ENCODE results near the gene CABP5.

Gene CABP5

GRCh38 chr19:48029431-48029830, 14.4 kb downstream of the CABP5 start:
- DNase-seq: no peak

GRCh38 chr19:48025480-48025879, 18.4 kb downstream of the CABP5 start:
- no peak for DNase-seq

DNA sequence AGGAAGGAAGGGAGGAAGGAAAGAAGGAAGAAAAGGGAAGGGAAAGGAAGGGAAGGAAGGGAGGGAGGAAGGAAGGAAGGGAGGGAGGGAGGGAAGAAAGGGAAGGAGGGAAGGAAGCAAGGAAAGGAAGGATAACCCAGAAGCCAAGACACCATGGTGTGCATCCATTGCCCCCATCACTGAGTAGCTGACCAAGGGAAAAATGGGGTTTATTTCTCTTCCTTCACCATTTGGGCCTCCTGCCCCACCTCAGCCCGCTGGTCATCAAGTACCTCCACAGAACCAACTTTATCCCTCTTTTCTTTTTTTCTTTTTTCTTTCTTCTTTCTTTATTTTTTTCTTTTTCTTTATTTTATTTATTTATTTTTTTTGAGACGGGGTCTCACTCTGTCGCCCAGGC, 20.4 kb downstream of the CABP5 start:
- no peak for DNase-seq

- no peak for DNase-seq
Measured at GRCh38 chr19:48023011-48023410, 20.9 kb downstream of the CABP5 start.

DNA sequence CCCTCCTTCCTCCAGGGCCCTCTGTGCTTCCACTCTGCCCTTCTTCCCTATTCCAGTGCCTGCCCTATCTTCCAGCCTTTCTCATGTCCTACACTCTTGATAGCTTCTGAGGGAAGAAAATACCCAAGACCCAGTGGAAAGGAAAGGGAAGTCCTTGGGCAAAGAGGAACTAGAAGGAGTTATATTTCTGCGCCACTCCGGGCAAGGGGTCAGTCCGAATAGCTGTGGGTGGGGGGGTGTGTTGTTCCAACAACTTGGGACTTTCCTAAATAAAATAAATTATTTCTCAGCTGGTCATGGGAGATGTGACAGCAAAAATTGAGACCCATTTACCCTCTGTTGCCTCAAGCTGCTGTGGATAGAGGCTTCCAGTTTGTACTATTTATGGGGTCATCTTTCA, 23.2 kb downstream of the CABP5 start:
- peak; percentile 23 for DNase-seq

GRCh38 chr19:48010932-48011758, 32.7 kb downstream of the CABP5 start:
- no peak for DNase-seq

DNA sequence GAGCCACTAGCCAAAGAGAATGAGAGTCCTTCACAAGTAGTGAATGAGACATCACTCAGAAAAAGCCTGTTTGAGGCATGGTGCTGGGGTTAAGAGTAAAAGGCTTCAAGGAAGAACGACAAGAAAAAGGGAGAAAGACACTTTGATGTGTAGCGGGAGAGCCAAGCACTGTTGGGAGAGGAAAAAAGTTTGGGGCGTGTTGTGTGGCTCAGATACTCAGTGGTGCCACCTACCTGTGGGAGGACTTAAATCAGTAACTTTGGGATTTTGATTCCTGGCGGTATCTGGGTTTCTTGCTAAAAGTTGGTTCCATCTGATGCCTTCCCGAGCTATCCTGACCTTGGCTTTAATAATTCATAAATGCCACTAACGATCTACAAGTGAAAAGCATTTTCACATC, 37.1 kb downstream of the CABP5 start:
- no peak for DNase-seq

DNA sequence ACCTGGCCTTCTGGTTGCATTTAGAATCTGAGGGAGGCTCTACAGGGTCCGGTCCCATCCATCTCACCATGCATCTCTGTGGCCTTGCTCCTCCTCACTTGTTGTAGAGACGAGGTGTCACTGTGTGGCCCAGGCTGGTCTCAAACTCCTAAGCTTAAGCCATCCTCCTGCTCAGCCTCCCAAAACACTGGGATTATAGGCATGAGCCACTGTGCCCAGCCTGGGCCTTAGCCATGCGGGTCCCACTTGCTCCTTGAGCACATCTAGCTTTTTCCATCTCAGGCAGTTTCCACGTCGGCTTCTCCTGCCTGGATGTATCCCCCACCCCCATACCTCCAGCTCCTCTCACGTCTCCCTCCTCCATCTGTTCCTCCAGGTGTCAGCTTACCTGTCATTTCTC, 39.6 kb downstream of the CABP5 start:
- no peak for DNase-seq

GRCh38 chr19:48000846-48001245, 43.0 kb downstream of the CABP5 start:
- no peak for DNase-seq

DNA sequence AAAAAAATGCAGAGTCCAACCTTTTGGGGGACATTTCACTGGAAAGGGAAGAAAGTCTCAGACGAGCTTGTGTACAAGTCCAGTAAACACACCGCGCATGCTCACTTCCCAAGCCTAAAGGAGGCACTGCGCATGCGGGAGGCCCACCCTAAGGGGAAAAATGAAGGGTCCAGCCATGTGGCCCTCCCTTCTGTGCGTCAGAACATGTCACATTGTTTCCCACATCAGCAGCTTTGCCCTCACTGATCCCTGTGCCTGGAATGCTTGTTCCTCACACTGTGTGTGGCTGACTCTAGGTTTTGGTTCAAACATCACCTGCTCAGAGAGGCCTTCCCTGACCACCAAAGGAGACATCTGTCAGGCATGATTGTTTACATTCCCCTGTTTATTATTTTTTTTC, 45.1 kb downstream of the CABP5 start:
- DNase-seq: no peak

DNA sequence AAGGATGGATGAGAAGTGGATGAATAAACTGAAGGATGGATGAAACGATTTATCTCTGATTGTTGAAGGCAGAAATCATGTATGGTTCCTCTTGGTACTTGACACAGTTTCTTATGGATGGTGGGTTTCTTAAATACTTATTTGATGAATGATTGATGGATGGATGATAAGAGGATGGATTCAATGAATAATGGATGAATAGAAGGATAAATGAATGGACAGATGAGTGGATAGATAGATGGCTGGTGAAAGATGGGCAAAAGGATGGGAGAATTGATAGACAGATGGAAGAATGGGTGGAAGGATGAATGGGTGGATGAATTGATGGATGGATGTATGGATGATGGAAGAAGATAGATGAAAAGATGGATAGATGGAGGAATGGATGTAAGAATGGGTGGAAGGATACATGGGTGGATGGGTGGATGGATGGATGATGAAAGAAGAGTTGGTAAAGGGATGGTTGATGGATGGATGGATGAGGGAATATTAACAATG, 47.6 kb downstream of the CABP5 start:
- no peak for DNase-seq

GRCh38 chr19:47994209-47994802, 49.6 kb downstream of the CABP5 start, which contains the start of gene ELSPBP1:
Gene ELSPBP1 (plus strand): TSS chr19:47994632. CDS start chr19:48008668, 14,036 bp downstream.
- DNase-seq: no peak

DNA sequence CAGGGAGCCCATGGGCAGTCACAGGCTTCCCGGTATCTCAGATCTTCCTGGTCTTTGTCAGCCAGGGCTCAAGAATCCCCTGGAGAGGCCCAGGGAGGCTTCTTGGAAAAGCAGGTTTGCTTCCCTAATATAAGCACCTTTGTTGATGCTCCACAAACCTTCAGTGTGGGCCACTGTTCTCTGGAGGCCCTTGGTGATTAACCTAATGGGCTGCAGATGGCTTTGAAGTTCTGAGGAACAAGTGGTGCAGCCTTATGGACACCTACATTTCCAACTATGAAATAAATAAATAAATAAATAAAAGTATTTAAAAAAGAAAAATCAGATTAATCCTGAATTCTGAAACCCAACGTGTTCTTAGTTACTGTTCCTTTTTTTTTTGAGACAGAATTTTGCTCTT, 51.8 kb downstream of the CABP5 start, which contains the start of gene BSPH1:
Gene BSPH1 (minus strand): TSS at position 101 of the 400 bp plus-strand sequence. CDS start 89 bp downstream, at position 12.
- DNase-seq: no peak

DNA sequence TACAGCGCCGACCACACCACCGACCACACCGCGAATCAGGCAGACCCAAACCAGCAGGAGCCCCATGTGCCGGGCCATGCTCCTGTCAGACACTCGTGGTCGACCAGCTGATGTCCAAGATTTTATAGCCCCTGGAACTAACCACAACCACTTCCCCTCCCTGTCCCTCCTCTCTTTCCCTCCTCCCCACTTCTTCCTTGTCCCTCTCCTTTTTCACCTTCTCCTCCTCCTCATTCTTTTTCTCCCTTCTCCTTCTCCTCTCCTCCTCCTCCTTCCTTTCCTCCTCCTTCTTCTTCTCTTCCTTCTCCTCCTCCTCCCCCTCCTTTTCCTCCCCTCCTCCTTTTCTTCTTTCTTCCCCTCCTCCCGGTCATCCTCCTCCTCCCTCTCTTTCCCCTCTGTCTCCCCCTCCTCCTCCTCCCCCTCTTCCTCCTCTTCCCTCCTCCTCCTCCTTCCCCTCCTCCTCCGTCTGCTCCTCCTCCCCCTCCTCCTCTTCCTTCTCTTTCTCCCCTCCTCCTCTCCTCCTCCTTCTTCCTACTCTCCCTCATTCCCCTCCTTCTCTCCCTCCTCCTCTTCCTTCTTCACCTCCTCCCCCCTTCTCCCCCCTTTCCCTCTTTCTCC, 52.6 kb downstream of the CABP5 start:
- DNase-seq: no peak

Data from inflammatory macrophage treated with lipopolysaccharide for 4 hours (primary cell).